ENCODE measurements around the gene APBB2. TPM values are rescaled to one million over a fixed set of nuclear protein-coding genes. Genes with fewer than 3 reads are reported as not detected.

APBB2 gene
- total and polyA plus RNA-seq, 2 donors (not counting 1 experiment from before 2014, with no cell fraction given), result 4.4 to 15.8 TPM

GRCh38 chr4:41185614-41186592, 28.4 kb downstream of the APBB2 start:
- Mint-ChIP-seq H3K27ac (no peak overlapping the region), H3K27me3 (no peaks in the 10 kb centered on the region), H3K4me1 (no peaks in the 10 kb centered on the region), H3K4me3 (no peak overlapping the region), H3K9me3 (ENCODE audit: insufficient read depth) (peaks cover 2% of the 10 kb centered on the region)
- Histone ChIP-seq H3K36me3 (replicated peaks in 1 of 2; ENCODE audit: control extremely low read depth in 1 of 2, control insufficient read depth in 1 of 2, extremely low read depth in 1 of 2, insufficient read depth in 2 of 2, low read length in 1 of 2) (no peaks in the 10 kb centered on the region), H3K4me2 (replicated peaks; ENCODE audit: low read depth, low read length, poor library complexity, severe bottlenecking) (no peak overlapping the region), H3K79me2 (ENCODE audit: control insufficient read depth, insufficient read depth, low read length) (no peaks in the 10 kb centered on the region), H3K27me3 (replicated peaks in 1 of 4; ENCODE audit: control extremely low read depth in 1 of 4, control insufficient read depth in 3 of 4, insufficient read depth in 4 of 4, low read length in 3 of 4) (no peaks in the 10 kb centered on the region), H3K27ac (ENCODE audit: low read length in 2 of 2) (no peak overlapping the region), H3K9me3 (ENCODE audit: control extremely low read depth in 1 of 3, control insufficient read depth in 2 of 3, insufficient read depth in 1 of 3, low read length in 2 of 3) (no peaks in the 10 kb centered on the region), H3K4me3 (ENCODE audit: control extremely low read depth in 1 of 5, extremely low read depth in 1 of 5, insufficient read depth in 1 of 5, low read depth in 2 of 5, low read length in 4 of 5) (no peak overlapping the region), H2AFZ (ENCODE audit: insufficient read depth, low read depth, low read length, poor library complexity, severe bottlenecking) (no peak overlapping the region), H4K20me1 (ENCODE audit: control insufficient read depth, insufficient read depth, low read length, poor library complexity, severe bottlenecking) (no peaks in the 10 kb centered on the region), H3K9ac (ENCODE audit: low read length) (no peak overlapping the region), H3K4me1 (ENCODE audit: control insufficient read depth in 2 of 2, insufficient read depth in 2 of 2, low read length in 2 of 2) (no peaks in the 10 kb centered on the region)
- ATAC-seq (ENCODE audit: low read depth) (no peak), DNase-seq (no peak)
- POLR2A ChIA-PET, result no interaction called here
- CTCF ChIA-PET, result no interaction called here
- intact Hi-C loops (cut with micrococcal nuclease), result no loop called here
- 67% methylated on average over 1 of the region's 5 CpGs for WGBS (ENCODE audit: insufficient coverage)
- TF ChIP-seq EZH2 (IDR thresholded peaks at IDR 0.05; ENCODE audit: borderline replicate concordance, insufficient read depth, low read depth, low read length, poor library complexity, severe bottlenecking) (no peak), CTCF (IDR thresholded peaks at IDR 0.05) (no peak)

GRCh38 chr4:41184009-41184408, 30.3 kb downstream of the APBB2 start:
- Mint-ChIP-seq H3K9me3 (ENCODE audit: insufficient read depth) (peaks cover 2% of the 10 kb centered on the region), H3K27ac (no peak overlapping the region), H3K4me3 (no peak overlapping the region), H3K27me3 (no peaks in the 10 kb centered on the region), H3K4me1 (no peaks in the 10 kb centered on the region)
- no peaks in the 10 kb centered on the region for H3K4me1 ChIP-seq (ENCODE audit: control insufficient read depth in 2 of 2, insufficient read depth in 2 of 2, low read length in 2 of 2)
- no peaks in the 10 kb centered on the region for H3K79me2 ChIP-seq (ENCODE audit: control insufficient read depth, insufficient read depth, low read length)
- intact Hi-C loops (cut with micrococcal nuclease), result no loop called here
- ATAC-seq (ENCODE audit: low read depth), result no peak
- H3K27me3 ChIP-seq (replicated peaks in 1 of 4; ENCODE audit: control extremely low read depth in 1 of 4, control insufficient read depth in 3 of 4, insufficient read depth in 4 of 4, low read length in 3 of 4), result no peaks in the 10 kb centered on the region
- no peaks in the 10 kb centered on the region for H4K20me1 ChIP-seq (ENCODE audit: control insufficient read depth, insufficient read depth, low read length, poor library complexity, severe bottlenecking)
- WGBS (ENCODE audit: insufficient coverage), result 82% methylated on average over 2 of the region's 5 CpGs
- TF ChIP-seq EZH2 (IDR thresholded peaks at IDR 0.05; ENCODE audit: borderline replicate concordance, insufficient read depth, low read depth, low read length, poor library complexity, severe bottlenecking) (no peak), CTCF (IDR thresholded peaks at IDR 0.05) (no peak)
- no peaks in the 10 kb centered on the region for H3K36me3 ChIP-seq (replicated peaks in 1 of 2; ENCODE audit: control extremely low read depth in 1 of 2, control insufficient read depth in 1 of 2, extremely low read depth in 1 of 2, insufficient read depth in 2 of 2, low read length in 1 of 2)
- ChIA-PET POLR2A (no interaction called here), CTCF (no interaction called here)
- H3K27ac ChIP-seq (ENCODE audit: low read length in 2 of 2), result no peak overlapping the region
- no peak overlapping the region for H3K4me2 ChIP-seq (replicated peaks; ENCODE audit: low read depth, low read length, poor library complexity, severe bottlenecking)
- H3K9ac ChIP-seq (ENCODE audit: low read length), result no peak overlapping the region
- DNase-seq, result no peak
- no peak overlapping the region for H3K4me3 ChIP-seq (ENCODE audit: control extremely low read depth in 1 of 5, extremely low read depth in 1 of 5, insufficient read depth in 1 of 5, low read depth in 2 of 5, low read length in 4 of 5)
- H2AFZ ChIP-seq (ENCODE audit: insufficient read depth, low read depth, low read length, poor library complexity, severe bottlenecking), result no peak overlapping the region
- H3K9me3 ChIP-seq (ENCODE audit: control extremely low read depth in 1 of 3, control insufficient read depth in 2 of 3, insufficient read depth in 1 of 3, low read length in 2 of 3), result no peaks in the 10 kb centered on the region
